Mucosa of descending colon (tissue), 3 donors: Measurements from ENCODE around the gene IFRD2. TPM values are rescaled to one million over a fixed set of nuclear protein-coding genes. Genes with fewer than 3 reads are reported as not detected.

ENCODE experiments used
- ATAC-seq: fragments of 200-7000 bp; cut with Tn5 transposase; one replicate; pipeline ENCODE4 v1.9.1; 2020; ENCODE audit warnings: mild to moderate bottlenecking, moderate library complexity
- DNase-seq, 3 donors: peaks; one replicate each; pipeline ENCODE4 v3.0.0-alpha.2; 2020
- H3K36me3 ChIP-seq: fragments of 200-600 bp; one replicate; pipeline ENCODE4 v1.8.0; 2021; ENCODE audit warnings: low read depth, mild to moderate bottlenecking
- H3K4me1 ChIP-seq: fragments of 200-600 bp; one replicate; pipeline ENCODE4 v1.8.0; 2021; ENCODE audit warnings: low read depth, mild to moderate bottlenecking
- H3K4me3 ChIP-seq: fragments of 200-600 bp; one replicate; pipeline ENCODE4 v1.8.0; 2021; ENCODE audit warnings: mild to moderate bottlenecking
- H3K9me3 ChIP-seq: fragments of 200-600 bp; one replicate; pipeline ENCODE4 v1.8.0; 2021; ENCODE audit warnings: mild to moderate bottlenecking
- intact Hi-C, 2 donors: fragments of 100-400 bp; cut with DNase I in 1 of 2; cut with micrococcal nuclease in 1 of 2; formaldehyde crosslinking; loops; one replicate each; pipeline versions ENCODE4 v1.11.0 to v1.11.1; 2022; cut with DNase I, micrococcal nuclease
- long read RNA-seq, 2 donors: library from polyadenylated mRNA; unstranded; transcript quantifications; one replicate each; pipeline ENCODE4 v2.0.0, GENCODE V29; 2019 to 2021
- total RNA-seq, 3 donors: library from RNA; stranded (reverse); fragmentation: NEBNext Ultra II Directional in 2 of 3; extraction: Animal tissue kit (Norgen Biotek cat#: 25700) in 2 of 3; gene quantifications; one replicate each; pipeline versions ENCODE4 v1.2.1 to v1.2.4, GENCODE V29; 2021 to 2023
- TF ChIP-seq, protein P1 (sequence below): fragments of 200-600 bp; IDR thresholded peaks from one replicate; pipeline ENCODE4 v1.8.0; 2022; ENCODE audit warnings: antibody characterized with exemption, mild to moderate bottlenecking
- donor health status: DM: no; HTN: no; CAD: no; lungs with moderate emphysema.
- donor health status: DM: no; HTN: no; CAD: no.
- donor health status: DM: no; HTN: yes; CAD: no.

IFRD2 gene, protein sequence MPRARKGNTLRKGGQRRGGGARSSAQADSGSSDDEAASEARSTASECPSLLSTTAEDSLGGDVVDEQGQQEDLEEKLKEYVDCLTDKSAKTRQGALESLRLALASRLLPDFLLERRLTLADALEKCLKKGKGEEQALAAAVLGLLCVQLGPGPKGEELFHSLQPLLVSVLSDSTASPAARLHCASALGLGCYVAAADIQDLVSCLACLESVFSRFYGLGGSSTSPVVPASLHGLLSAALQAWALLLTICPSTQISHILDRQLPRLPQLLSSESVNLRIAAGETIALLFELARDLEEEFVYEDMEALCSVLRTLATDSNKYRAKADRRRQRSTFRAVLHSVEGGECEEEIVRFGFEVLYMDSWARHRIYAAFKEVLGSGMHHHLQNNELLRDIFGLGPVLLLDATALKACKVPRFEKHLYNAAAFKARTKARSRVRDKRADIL
- total RNA-seq = 10 to 100 TPM; 54.8 to 59.8 (median 57.0) TPM
- long read RNA-seq, donor 1, transcript IFRD2-202 (12 exons, 2,109 nt) = major isoform, 117 of 159 reads
- long read RNA-seq, donor 1, partial matches to known transcripts = 7 of 159 reads
- long read RNA-seq, donor 1, other reads (novel, unspliced or antisense) = 35 of 159 reads
- long read RNA-seq, donor 2, transcript IFRD2-202 (12 exons, 2,109 nt) = major isoform, 57 of 68 reads
- long read RNA-seq, donor 2, partial matches to known transcripts = 4 of 68 reads
- long read RNA-seq, donor 2, other reads (novel, unspliced or antisense) = 7 of 68 reads

DNA sequence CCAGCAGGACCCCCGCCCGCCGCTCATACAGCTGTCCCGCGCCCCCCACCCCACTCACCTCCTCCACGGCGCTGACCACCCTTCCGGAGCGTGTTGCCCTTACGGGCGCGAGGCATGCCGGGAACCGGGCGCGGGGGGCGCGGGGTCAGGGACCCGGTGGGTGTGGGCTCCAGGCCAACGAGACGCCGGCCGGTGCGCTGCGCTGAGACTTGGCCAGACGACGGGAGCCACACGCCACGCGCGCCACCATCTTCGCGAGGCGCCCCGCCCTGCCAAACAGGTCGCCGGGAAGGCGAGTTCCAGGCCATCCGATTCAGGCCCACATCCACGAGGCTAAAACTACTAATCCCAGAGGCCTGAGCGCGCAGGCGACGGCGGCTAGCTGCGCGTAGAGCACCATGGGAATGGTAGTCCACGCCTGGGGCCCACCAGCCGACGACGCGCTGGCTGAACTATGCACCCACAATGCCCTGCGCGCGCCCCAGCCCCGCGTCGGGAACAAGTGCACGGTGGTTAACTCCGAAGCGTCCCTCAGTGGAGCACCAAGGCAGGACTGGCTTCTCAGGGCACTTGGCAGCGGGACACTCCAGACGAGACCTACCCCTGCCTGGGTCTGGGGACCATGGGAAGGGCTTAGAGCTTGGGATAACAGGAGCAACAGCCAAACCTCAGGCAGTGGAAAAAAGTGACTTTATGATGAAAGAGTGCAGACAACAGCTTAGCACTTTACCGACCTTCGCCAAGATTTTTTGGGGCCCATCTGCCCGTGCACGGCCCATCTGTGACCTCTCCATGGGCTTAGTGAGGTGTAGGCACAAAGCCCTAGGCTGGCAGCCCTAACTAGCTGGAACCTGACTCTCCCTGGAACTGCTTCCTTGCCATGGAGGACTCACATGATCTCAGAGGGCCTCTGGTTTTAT is at the start of gene IFRD2:
Gene IFRD2, minus strand, starts transcription at position 271 of the 920 bp plus-strand sequence. Its CDS starts 155 bp downstream, at position 116.
- DNase-seq = peak; percentile 97 to 99 (median 97)

DNA sequence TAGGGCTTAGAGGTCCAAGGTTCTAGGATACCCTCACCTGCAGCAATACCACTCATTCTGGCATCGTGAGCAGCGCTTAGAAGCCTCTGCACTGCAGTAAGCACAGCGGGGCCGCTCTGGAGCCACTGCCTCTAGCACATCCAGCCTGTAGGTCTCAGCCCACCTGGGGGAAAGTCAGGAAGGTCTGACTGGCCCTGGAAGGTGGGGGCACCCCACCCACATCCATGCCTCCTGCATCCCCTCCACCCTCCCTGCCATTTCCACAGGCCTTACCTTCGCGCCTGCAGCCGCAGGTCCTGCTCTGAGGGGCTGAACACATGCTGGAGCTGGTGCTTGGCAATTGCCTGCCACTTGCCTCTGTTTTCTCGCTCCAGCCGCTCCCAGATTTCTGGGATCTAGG is 49.3 kb upstream of the IFRD2 start:
- Histone ChIP-seq H3K4me3 (no peak overlapping the region), H3K36me3 (no peaks in the 10 kb centered on the region), H3K4me1 (peaks cover 38% of the 10 kb centered on the region), H3K9me3 (no peaks in the 10 kb centered on the region)
- peak in 1 of 3 donors; percentile 45 for DNase-seq
- intact Hi-C loops = no loop called here
- TF ChIP-seq, protein P1, sequence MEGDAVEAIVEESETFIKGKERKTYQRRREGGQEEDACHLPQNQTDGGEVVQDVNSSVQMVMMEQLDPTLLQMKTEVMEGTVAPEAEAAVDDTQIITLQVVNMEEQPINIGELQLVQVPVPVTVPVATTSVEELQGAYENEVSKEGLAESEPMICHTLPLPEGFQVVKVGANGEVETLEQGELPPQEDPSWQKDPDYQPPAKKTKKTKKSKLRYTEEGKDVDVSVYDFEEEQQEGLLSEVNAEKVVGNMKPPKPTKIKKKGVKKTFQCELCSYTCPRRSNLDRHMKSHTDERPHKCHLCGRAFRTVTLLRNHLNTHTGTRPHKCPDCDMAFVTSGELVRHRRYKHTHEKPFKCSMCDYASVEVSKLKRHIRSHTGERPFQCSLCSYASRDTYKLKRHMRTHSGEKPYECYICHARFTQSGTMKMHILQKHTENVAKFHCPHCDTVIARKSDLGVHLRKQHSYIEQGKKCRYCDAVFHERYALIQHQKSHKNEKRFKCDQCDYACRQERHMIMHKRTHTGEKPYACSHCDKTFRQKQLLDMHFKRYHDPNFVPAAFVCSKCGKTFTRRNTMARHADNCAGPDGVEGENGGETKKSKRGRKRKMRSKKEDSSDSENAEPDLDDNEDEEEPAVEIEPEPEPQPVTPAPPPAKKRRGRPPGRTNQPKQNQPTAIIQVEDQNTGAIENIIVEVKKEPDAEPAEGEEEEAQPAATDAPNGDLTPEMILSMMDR = no peak
- ATAC-seq = no peak

More for the DNA sequence above, at the start of gene IFRD2:
- TF ChIP-seq, protein P1 = no peak
- peaks cover 4% of the 10 kb centered on the region for H3K36me3 ChIP-seq
- H3K4me1 ChIP-seq = peaks cover 16% of the 10 kb centered on the region
- ATAC-seq = peak; percentile 93
- intact Hi-C loops = no loop called here
- no peaks in the 10 kb centered on the region for H3K9me3 ChIP-seq
- peak within 1 kb of the TSS; percentile 61 for H3K4me3 ChIP-seq

DNA sequence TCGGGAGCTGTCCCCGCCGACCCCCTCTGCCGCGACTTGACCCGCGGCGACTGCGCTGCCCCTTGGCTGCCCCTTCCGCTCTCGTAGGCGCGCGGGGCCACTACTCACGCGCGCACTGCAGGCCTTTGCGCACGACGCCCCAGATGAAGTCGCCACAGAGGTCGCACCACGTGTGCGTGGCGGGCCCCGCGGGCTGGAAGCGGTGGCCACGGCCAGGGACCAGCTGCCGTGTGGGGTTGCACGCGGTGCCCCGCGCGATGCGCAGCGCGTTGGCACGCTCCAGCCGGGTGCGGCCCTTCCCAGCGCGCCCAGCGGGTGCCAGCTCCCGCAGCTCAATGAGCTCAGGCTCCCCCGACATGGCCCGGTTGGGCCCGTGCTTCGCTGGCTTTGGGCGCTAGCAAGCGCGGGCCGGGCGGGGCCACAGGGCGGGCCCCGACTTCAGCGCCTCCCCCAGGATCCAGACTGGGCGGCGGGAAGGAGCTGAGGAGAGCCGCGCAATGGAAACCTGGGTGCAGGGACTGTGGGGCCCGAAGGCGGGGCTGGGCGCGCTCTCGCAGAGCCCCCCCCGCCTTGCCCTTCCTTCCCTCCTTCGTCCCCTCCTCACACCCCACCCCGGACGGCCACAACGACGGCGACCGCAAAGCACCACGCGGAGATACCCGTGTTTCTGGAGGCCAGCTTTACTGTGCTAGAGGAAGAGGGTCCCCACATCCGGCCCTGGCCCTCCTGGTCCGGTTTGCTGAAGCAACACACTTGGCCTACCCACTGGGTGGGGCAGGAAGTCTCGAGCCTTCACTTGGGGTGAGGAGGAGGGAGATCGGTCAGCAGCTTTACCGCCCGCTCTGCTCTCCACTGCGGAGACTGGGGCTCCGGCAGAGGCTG is 48.5 kb upstream of the IFRD2 start, which contains the start of gene RASSF1:
Gene RASSF1, minus strand, starts transcription at position 389 of the 882 bp plus-strand sequence. Its CDS starts 31 bp downstream, at position 358.
- TF ChIP-seq, protein P1 = no peak
- DNase-seq (peak; percentile 79 to 93 (median 88)), ATAC-seq (peak; percentile 39)
- Histone ChIP-seq H3K4me1 (peaks cover 43% of the 10 kb centered on the region), H3K9me3 (no peaks in the 10 kb centered on the region), H3K36me3 (no peaks in the 10 kb centered on the region), H3K4me3 (peak within 1 kb of the TSS; percentile 17)
- intact Hi-C loops = no loop called here

- no peaks in the 10 kb centered on the region for H3K36me3 ChIP-seq
- no peaks in the 10 kb centered on the region for H3K9me3 ChIP-seq
- peak overlapping the region; percentile 17 for H3K4me3 ChIP-seq
- H3K4me1 ChIP-seq = peaks cover 43% of the 10 kb centered on the region
- intact Hi-C loops = no loop called here
- DNase-seq = no peak
- TF ChIP-seq, protein P1 = no peak
- no peak for ATAC-seq
Observed at GRCh38 chr3:50340147-50340447, 47.9 kb upstream of the IFRD2 start.
